CD4-positive, alpha-beta T cell (primary cell): ENCODE data around the gene CHST3. TPM values are rescaled to one million over a fixed set of nuclear protein-coding genes. Genes with fewer than 3 reads are reported as not detected.

Experiments used
- ATAC-seq: fragments of 200-7000 bp; cut with Tn5 transposase; one replicate; pipeline ENCODE4 v1.10.0; 2022; ENCODE audit warnings: mild to moderate bottlenecking; ENCODE audit not compliant: poor library complexity
- CTCF ChIA-PET: fragments of 350-600 bp; sonication (Branson Sonifier 250); formaldehyde crosslinking; loops from one replicate; lab custom pipeline; 2021; ENCODE audit warnings: antibody characterized with exemption, inconsistent platforms; lab: Charles Lee
- POLR2A ChIA-PET: fragments of 350-600 bp; sonication (Branson Sonifier 250); formaldehyde crosslinking; loops from one replicate; lab custom pipeline; 2021; ENCODE audit warnings: antibody characterized with exemption, inconsistent platforms; lab: Charles Lee
- DNase-seq, 14 experiments: peaks; one replicate each; pipeline ENCODE4 v3.0.0-alpha.2; 2013 to 2020; ENCODE audit warnings: mixed read lengths in 2 of 14
- H3K27ac ChIP-seq, 2 donors: one replicate each; pipeline versions ENCODE4 v1.5.1 to v1.7.0; 2013; ENCODE audit warnings: low read length in 2 of 2, low read depth in 1 of 2, mild to moderate bottlenecking in 1 of 2
- H3K27me3 ChIP-seq, 2 experiments: 1 replicate in 1 of 2; 2 replicates in 1 of 2; pipeline versions ENCODE4 v1.6.1 to v1.7.0; 2013; ENCODE audit warnings: low read length in 2 of 2, control low read depth in 1 of 2, mild to moderate bottlenecking in 1 of 2, moderate library complexity in 1 of 2; ENCODE audit not compliant: insufficient read depth in 2 of 2, control insufficient read depth in 1 of 2
- H3K36me3 ChIP-seq: one replicate; pipeline ENCODE4 v1.6.1; 2013; ENCODE audit warnings: low read length, control low read depth; ENCODE audit not compliant: insufficient read depth
- H3K4me1 ChIP-seq: one replicate; pipeline ENCODE4 v1.6.1; 2013; ENCODE audit warnings: low read length, control low read depth; ENCODE audit not compliant: insufficient read depth
- H3K4me3 ChIP-seq: one replicate; pipeline ENCODE4 v1.5.1; 2013; ENCODE audit warnings: mild to moderate bottlenecking, low read length, moderate library complexity
- H3K9me3 ChIP-seq, 2 experiments: 1 replicate in 1 of 2; 2 replicates in 1 of 2; pipeline versions ENCODE4 v1.6.1 to v1.7.0; 2013; ENCODE audit warnings: low read length in 2 of 2, mild to moderate bottlenecking in 2 of 2, control low read depth in 1 of 2, moderate library complexity in 1 of 2; ENCODE audit not compliant: control insufficient read depth in 1 of 2, insufficient read depth in 1 of 2
- H3K27ac Mint-ChIP-seq: one replicate; pipeline ENCODE4 v1.8.0; 2020; ENCODE audit warnings: mixed read lengths
- H3K27me3 Mint-ChIP-seq: one replicate; pipeline ENCODE4 v1.8.0; 2021; ENCODE audit warnings: mixed read lengths
- H3K36me3 Mint-ChIP-seq: one replicate; pipeline ENCODE4 v1.8.0; 2021; ENCODE audit warnings: low read depth, mixed read lengths
- H3K4me1 Mint-ChIP-seq: one replicate; pipeline ENCODE4 v1.8.0; 2021; ENCODE audit warnings: low read depth, mixed read lengths
- H3K4me3 Mint-ChIP-seq: one replicate; pipeline ENCODE4 v1.8.0; 2020; ENCODE audit warnings: mild to moderate bottlenecking, mixed read lengths
- H3K9me3 Mint-ChIP-seq: one replicate; pipeline ENCODE4 v1.8.0; 2020; ENCODE audit warnings: mixed read lengths
- intact Hi-C, 2 experiments: fragments of 100-400 bp; cut with DNase I in 1 of 2; cut with micrococcal nuclease in 1 of 2; formaldehyde crosslinking; loops; one replicate each; pipeline versions ENCODE4 v1.15.1 to v1.9.0; 2023 to 2025; cut with DNase I, micrococcal nuclease
- total RNA-seq, 174 experiments: library from RNA in 2 of 174; stranded (reverse) in 2 of 174; gene quantifications; one replicate each; pipeline ENCODE4 v1.2.3 and lab custom pipeline; 2021 to 2026
- TF ChIP-seq, protein P1 (sequence below): fragments of 200-600 bp; IDR thresholded peaks from one replicate; pipeline ENCODE4 v1.8.0; 2022; ENCODE audit warnings: antibody characterized with exemption, mild to moderate bottlenecking

CHST3 gene
- total RNA-seq, 2 experiments from 2014 or later = not detected

DNA sequence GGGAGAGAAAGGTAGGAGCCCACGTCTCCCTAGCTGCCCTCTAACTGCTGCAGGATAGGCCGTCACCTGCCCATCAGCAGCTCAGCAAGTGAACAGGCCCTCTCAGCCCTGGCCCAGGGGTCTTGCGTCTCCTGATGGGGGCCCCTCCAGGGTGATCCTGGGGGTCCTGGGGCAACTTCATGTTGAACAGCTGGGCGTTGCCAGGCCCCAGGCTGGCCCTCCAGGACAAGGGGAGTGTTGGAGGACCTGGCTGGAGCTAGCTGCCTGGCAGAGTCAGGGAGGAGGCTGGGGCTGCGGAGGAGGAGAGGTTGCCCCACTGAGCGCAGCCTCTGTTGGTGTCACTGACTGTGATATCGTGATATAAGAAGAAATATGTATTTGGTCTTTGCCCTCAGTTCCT, 89.5 kb downstream of the CHST3 start:
- ATAC-seq = no peak

DNA sequence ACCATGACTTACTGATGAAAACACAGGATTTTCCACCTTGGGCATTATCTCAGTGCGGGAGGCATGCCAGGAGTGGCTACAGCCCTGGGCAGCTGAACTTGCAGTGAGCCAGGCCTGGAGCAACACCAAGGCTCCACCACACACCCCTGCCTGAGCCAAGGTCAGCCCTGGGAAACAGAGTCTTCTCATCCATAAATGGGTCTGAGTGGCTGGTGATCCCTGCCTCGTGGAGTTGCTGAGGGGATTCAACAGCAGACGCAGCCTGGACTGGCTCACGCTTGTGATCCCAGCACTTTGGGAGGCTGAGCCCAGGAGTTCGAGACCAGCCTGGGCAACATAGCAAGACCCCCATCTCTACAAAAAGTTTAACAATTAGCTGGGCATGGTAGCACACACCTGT, 91.9 kb downstream of the CHST3 start:
- DNase-seq (no peak), ATAC-seq (no peak)
- no peaks in the 10 kb centered on the region for H3K9me3 ChIP-seq
- no peaks in the 10 kb centered on the region for H3K27me3 ChIP-seq
- H3K4me3 ChIP-seq = no peak overlapping the region
- intact Hi-C loops = no loop called here
- no peaks in the 10 kb centered on the region for H3K36me3 ChIP-seq
- POLR2A ChIA-PET = interaction anchor here (0.9 to 1.2 kb wide), 2 partner anchors 9 to 1303 kb away, joined by 3 read pairs; partner anchors contain the start of gene CFAP70
- H3K36me3 Mint-ChIP-seq = peaks cover 27% of the 10 kb centered on the region
- no peak overlapping the region for H3K4me3 Mint-ChIP-seq
- H3K4me1 ChIP-seq = peaks cover 4% of the 10 kb centered on the region
- TF ChIP-seq, protein P1, sequence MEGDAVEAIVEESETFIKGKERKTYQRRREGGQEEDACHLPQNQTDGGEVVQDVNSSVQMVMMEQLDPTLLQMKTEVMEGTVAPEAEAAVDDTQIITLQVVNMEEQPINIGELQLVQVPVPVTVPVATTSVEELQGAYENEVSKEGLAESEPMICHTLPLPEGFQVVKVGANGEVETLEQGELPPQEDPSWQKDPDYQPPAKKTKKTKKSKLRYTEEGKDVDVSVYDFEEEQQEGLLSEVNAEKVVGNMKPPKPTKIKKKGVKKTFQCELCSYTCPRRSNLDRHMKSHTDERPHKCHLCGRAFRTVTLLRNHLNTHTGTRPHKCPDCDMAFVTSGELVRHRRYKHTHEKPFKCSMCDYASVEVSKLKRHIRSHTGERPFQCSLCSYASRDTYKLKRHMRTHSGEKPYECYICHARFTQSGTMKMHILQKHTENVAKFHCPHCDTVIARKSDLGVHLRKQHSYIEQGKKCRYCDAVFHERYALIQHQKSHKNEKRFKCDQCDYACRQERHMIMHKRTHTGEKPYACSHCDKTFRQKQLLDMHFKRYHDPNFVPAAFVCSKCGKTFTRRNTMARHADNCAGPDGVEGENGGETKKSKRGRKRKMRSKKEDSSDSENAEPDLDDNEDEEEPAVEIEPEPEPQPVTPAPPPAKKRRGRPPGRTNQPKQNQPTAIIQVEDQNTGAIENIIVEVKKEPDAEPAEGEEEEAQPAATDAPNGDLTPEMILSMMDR = no peak
- CTCF ChIA-PET = no interaction called here
- H3K27ac ChIP-seq = no peak overlapping the region
- H3K9me3 Mint-ChIP-seq = no peaks in the 10 kb centered on the region
- H3K4me1 Mint-ChIP-seq = peaks cover 28% of the 10 kb centered on the region
- H3K27me3 Mint-ChIP-seq = peaks cover 17% of the 10 kb centered on the region
- H3K27ac Mint-ChIP-seq = no peak overlapping the region

More for the DNA sequence above, 89.5 kb downstream of the CHST3 start:
- POLR2A ChIA-PET = interaction anchor here (0.6 to 1.4 kb wide), 4 partner anchors 9 to 292 kb away, joined by 3 to 5 read pairs (median 3); no protein-coding TSS in a partner anchor
- no peaks in the 10 kb centered on the region for H3K4me1 ChIP-seq
- Mint-ChIP-seq H3K4me3 (no peak overlapping the region), H3K4me1 (peaks cover 8% of the 10 kb centered on the region), H3K36me3 (peaks cover 3% of the 10 kb centered on the region), H3K27me3 (no peaks in the 10 kb centered on the region), H3K27ac (no peak overlapping the region), H3K9me3 (no peaks in the 10 kb centered on the region)
- intact Hi-C loops = no loop called here
- no peak overlapping the region for H3K27ac ChIP-seq
- H3K36me3 ChIP-seq = no peaks in the 10 kb centered on the region
- H3K9me3 ChIP-seq = peaks cover 0 to 3% of the 10 kb centered on the region in 2 experiments
- no peak for DNase-seq
- CTCF ChIA-PET = no interaction called here
- no peaks in the 10 kb centered on the region for H3K27me3 ChIP-seq
- no peak overlapping the region for H3K4me3 ChIP-seq
- TF ChIP-seq, protein P1 = no peak

DNA sequence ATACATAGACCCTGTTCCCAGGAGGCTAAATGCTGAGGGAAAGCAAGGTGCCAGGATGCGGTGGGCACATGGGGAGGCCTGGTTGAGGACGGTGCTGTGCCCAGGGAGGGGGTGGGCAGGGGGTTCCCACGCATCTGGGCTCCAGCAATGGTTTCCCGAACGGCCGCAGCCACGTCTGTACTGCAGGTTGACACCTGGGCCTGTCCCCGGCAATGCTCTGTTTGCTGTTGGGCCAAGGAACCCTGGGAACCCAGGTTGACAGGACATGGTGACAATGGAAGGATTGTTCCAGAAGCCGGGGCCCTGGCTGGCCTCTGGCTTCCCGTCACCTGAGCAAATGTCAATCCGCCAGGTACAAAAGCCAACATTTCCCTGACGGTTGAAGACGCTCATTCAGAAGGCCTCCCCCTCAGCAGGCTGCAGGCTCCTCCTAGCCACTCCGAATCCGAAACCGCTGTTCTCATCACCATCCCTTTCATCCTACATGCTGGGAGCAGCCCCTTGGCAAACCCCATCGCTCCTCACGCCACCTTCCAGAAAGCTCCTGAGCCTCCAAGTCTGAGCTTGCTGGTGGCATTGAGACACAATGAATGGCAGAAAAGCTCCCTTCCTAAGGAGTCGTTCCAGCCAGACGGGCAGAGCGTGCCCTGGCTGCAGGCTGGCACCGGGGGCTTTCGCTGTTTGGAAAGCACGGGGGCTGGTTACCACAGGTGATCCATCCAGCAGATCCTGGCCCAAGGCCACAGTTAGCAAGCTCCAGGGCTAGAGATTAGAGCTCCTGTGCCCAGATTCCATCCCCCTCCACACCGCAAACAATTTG, 92.9 kb downstream of the CHST3 start:
- Mint-ChIP-seq H3K4me1 (peaks cover 38% of the 10 kb centered on the region), H3K4me3 (peak overlapping the region; percentile 46), H3K27me3 (peaks cover 19% of the 10 kb centered on the region), H3K9me3 (no peaks in the 10 kb centered on the region), H3K27ac (peak overlapping the region; percentile 77), H3K36me3 (peaks cover 38% of the 10 kb centered on the region)
- Histone ChIP-seq H3K27me3 (no peaks in the 10 kb centered on the region), H3K27ac (no peak overlapping the region), H3K4me3 (no peak overlapping the region), H3K36me3 (peaks cover 5% of the 10 kb centered on the region), H3K4me1 (peaks cover 4% of the 10 kb centered on the region), H3K9me3 (no peaks in the 10 kb centered on the region)
- ATAC-seq (no peak), DNase-seq (no peak)
- CTCF ChIA-PET = interaction anchor here (3.7 kb wide), 1 partner anchor 8 kb away, joined by 24 read pairs; no protein-coding TSS in a partner anchor
- TF ChIP-seq, protein P1 = no peak
- POLR2A ChIA-PET = interaction anchor here (0.8 to 7.3 kb wide), 9 partner anchors 8 to 1302 kb away, joined by 3 to 43 read pairs (median 4); partner anchors contain the start of genes ANAPC16, CFAP70 and SPOCK2
- intact Hi-C loops = no loop called here
